Glomerular endothelial cell (primary cell): ENCODE measurements around the gene RBM33. TPM values are rescaled to one million over a fixed set of nuclear protein-coding genes. Genes with fewer than 3 reads are reported as not detected.

ENCODE experiments used
- DNase-seq: peaks from one replicate; pipeline ENCODE4 v3.0.0-alpha.2; 2011; ENCODE audit warnings: low read depth, low spot score; ENCODE audit errors: extremely low read depth
- total RNA-seq: library from RNA; depleted of rRNA; stranded (reverse); fragments of >200 nt; gene quantifications from 2 replicates; pipeline ENCODE4 v1.2.3, GENCODE V29; 2015

Gene RBM33
- total RNA-seq, 1 donor from 2014 or later: 34.6 TPM

- no peak for DNase-seq
These were observed 95.2 kb downstream of the RBM33 start for GRCh38 chr7:155739538-155740143.

GRCh38 chr7:155741082-155741481 is 96.6 kb downstream of the RBM33 start:
- no peak for DNase-seq

DNA sequence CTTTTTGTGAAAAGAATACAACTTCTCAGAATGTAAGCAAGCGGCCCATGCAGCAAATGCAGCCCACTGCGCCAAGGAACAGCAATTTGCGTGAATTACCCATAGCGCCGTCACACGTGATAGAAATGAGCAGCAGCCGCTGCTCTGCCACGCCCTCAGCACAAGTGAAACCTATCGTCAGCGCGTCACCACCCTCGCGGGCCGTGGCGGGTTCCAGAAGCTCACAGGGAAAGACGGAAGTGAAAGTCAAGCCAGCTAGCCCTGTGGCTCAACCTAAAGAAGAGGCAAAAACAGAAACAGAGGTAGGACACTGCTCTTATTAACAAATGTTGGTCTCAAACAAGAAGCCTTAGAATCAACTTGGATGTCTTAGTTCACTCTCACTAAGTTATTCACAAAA is 97.3 kb downstream of the RBM33 start:
- no peak for DNase-seq

- DNase-seq: no peak
These were observed 98.7 kb downstream of the RBM33 start for GRCh38 chr7:155743177-155743576.

DNA sequence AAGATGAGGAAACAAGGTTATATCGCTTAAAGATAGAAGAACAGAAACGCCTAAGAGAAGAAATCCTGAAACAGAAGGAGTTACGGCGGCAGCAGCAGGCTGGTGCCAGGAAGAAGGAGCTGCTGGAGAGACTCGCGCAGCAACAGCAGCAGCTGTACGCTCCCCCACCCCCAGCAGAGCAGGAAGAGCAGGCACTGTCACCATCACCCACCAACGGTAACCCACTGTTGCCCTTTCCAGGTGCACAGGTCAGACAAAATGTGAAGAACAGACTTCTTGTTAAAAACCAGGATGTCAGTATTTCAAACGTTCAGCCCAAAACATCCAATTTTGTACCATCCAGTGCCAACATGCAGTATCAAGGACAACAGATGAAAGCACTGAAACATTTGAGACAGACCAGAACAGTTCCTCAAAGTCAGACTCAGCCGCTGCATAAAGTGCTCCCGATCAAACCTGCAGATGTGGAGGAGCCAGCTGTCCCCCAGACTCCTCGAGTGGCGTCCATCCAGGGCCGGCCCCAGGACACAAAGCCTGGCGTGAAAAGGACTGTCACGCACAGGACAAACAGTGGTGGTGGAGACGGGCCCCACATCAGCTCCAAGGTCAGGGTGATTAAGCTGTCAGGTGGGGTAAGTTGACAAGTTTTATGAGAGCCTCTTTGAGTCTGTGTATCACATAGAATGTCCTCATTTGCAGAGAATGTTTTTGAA is 100.7 kb downstream of the RBM33 start:
- DNase-seq: no peak

DNA sequence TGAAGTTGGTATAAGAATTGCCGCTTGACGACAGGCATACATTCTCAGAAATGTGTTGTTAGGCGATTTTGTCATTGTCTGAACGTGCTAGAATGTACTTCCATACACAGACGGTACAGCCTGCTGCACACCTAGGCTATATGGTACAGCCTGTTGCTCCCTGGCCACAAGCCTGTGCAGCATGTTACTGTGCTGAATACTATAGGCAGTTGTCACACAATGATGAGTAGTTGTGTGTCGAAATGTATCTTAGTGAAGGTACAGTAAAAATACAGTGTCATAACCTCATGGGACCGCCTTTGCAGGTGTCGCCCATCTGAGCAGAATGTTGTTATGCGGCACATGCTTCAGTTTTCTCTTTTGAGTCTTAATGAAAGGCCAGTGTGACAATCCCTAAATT is 101.3 kb downstream of the RBM33 start:
- no peak for DNase-seq

- no peak for DNase-seq
These were observed 101.7 kb downstream of the RBM33 start for GRCh38 chr7:155746188-155746587.

- no peak for DNase-seq
These were observed 102.7 kb downstream of the RBM33 start for GRCh38 chr7:155747209-155747608.

DNA sequence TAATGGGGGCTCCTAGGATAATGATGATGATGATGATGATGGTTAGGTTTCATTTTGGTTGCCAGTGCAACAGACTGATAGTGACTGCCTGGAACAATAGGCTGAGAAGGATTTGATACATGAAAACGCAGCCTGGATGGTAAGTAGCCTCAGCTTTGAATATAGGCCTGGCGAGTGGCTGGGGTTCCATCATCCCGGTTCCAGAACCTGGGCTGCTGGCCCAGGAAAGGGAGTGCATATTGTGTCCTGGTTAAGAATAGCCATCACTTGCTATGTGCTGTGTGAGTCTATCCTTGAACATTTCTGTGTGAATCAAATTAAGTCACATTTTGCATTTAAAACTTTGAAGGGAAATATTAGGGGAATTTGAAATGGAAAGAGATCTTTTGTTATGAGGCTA is 105.1 kb downstream of the RBM33 start:
- no peak for DNase-seq

- no peak for DNase-seq
These were observed 106.0 kb downstream of the RBM33 start for GRCh38 chr7:155750255-155751125.

GRCh38 chr7:155751409-155751808 is 106.9 kb downstream of the RBM33 start:
- DNase-seq: no peak

- no peak for DNase-seq
These were observed 108.4 kb downstream of the RBM33 start for GRCh38 chr7:155752756-155753445.

GRCh38 chr7:155753446-155753965 is 109.0 kb downstream of the RBM33 start:
- DNase-seq: no peak

- no peak for DNase-seq
These were observed 109.7 kb downstream of the RBM33 start for GRCh38 chr7:155754165-155754564.

DNA sequence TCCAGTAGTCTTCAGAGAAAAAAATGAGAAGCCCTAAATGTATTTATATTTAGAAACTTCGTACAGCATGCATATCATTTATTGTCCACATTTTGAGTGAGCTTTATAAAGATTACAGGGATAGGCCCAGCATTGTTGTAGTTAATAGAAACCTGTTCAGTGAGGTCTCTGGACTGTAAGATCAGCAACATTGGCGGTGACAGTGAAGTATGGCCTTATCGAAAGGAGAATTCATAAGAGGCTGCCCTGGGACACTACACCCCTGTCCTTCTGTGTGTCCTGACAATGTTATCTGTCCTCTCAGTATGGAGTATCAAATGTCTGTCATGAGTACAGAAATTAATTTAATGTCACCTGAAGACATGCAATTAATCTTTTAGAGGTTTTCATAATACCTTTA is 110.6 kb downstream of the RBM33 start:
- no peak for DNase-seq

GRCh38 chr7:155756322-155756721 is 111.9 kb downstream of the RBM33 start:
- no peak for DNase-seq

DNA sequence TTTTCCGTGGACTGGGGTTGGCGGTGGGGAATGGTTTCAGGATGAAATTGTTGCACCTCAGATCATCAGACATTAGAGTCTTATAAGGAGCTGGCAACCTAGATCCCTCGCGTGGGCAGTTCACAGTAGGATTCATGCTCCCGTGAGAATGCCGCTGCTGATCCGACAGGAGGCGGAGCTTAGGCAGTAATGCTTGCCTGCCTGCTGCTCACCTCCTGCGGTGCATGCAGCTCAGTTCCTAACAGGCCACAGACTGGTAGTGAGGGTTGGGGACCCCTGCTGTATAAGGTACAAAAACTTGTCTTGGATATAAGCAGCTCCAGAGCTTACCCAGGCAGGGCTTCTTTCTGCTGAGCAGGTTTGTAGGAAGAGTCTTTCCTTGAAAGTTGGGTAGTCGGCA is 113.9 kb downstream of the RBM33 start:
- no peak for DNase-seq

DNA sequence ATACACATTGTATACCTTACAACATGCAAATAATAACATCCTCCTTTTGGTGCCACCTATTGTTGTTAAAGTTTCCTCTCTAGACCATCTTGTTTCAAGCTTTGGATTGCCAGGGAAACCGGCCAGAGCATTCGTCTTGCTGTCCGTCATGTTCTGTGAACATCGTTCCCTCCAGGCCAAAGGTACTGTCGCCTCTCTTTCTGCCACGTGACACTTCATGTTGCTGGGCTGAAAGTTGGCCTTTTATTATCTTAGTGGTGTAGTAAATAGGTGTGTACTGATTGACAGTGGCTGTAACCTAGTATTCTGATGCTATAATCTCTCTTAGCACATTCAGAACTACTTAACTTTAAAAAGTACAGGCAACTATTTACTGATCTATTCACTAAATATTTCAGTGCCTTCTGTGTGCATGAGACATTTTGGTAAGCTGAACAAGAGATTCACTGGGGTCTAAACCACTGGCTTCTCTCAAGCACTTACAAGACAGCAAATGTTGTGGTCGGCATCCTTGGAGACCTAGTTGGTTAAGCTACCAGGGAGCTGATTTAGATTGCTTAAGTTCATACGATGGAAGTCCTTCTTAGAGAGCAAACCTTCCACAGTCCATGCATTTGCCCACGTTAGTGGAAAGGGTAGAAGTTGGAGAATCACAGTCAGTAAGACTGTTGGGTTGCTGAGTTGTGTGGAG is 115.4 kb downstream of the RBM33 start:
- DNase-seq: no peak

GRCh38 chr7:155761162-155761561 is 116.7 kb downstream of the RBM33 start:
- no peak for DNase-seq

DNA sequence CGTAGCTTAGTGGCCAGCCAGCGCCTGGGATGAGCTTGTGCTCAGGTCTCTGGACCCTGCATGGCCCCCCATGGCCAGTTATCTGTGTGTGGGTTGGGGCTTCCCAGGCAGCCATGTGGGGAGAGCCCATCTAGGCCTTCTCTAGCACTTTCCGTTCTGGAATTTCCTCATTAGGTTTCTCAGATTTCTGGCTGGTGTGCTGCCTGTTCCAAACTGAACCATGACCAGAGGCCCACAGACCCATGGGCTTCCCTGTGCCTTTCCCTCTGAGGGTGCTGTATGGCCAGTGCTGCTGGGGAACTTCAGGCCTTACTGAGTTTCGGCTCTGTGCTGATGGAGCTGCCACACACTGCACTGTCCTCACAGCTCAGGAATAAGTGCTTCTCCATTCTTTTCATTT is 117.6 kb downstream of the RBM33 start:
- no peak for DNase-seq
